ENCODE data around the gene MCCC1. TPM values are rescaled to one million over a fixed set of nuclear protein-coding genes. Genes with fewer than 3 reads are reported as not detected.

The MCCC1 gene
- total RNA-seq, 1 donor from 2014 or later: 47.7 TPM

GRCh38 chr3:182970811-182971418 lies 128.4 kb downstream of the MCCC1 start:
- no peak for DNase-seq
- Histone ChIP-seq H3K4me1 (peaks cover 33% of the 10 kb centered on the region), H3K4me3 (no peak overlapping the region), H3K27ac (replicated peaks) (no peak overlapping the region), H3K36me3 (no peaks in the 10 kb centered on the region), H3K9me3 (replicated peaks) (no peaks in the 10 kb centered on the region), H3K27me3 (ENCODE audit: low read depth) (no peaks in the 10 kb centered on the region)
- intact Hi-C loops (cut with micrococcal nuclease): no loop called here
- TF ChIP-seq CTCF (IDR thresholded peaks at IDR 0.05; ENCODE audit: borderline replicate concordance): no peak

GRCh38 chr3:182969853-182970252 lies 129.4 kb downstream of the MCCC1 start:
- Histone ChIP-seq H3K4me3 (no peak overlapping the region), H3K4me1 (peaks cover 34% of the 10 kb centered on the region), H3K9me3 (replicated peaks) (no peaks in the 10 kb centered on the region), H3K27ac (replicated peaks) (no peak overlapping the region), H3K36me3 (no peaks in the 10 kb centered on the region), H3K27me3 (ENCODE audit: low read depth) (no peaks in the 10 kb centered on the region)
- no peak for DNase-seq
- TF ChIP-seq CTCF (IDR thresholded peaks at IDR 0.05; ENCODE audit: borderline replicate concordance): no peak
- intact Hi-C loops (cut with micrococcal nuclease): no loop called here

GRCh38 chr3:182969277-182969676 lies 130.0 kb downstream of the MCCC1 start:
- no peak overlapping the region for H3K4me3 ChIP-seq
- DNase-seq: no peak
- no peak overlapping the region for H3K27ac ChIP-seq (replicated peaks)
- no peaks in the 10 kb centered on the region for H3K9me3 ChIP-seq (replicated peaks)
- TF ChIP-seq CTCF (IDR thresholded peaks at IDR 0.05; ENCODE audit: borderline replicate concordance): no peak
- intact Hi-C loops (cut with micrococcal nuclease): no loop called here
- H3K36me3 ChIP-seq: no peaks in the 10 kb centered on the region
- no peaks in the 10 kb centered on the region for H3K27me3 ChIP-seq (ENCODE audit: low read depth)
- H3K4me1 ChIP-seq: peaks cover 34% of the 10 kb centered on the region

GRCh38 chr3:182967218-182968204 lies 131.8 kb downstream of the MCCC1 start:
- Histone ChIP-seq H3K4me3 (no peak overlapping the region), H3K9me3 (replicated peaks) (no peaks in the 10 kb centered on the region), H3K4me1 (peaks cover 38% of the 10 kb centered on the region), H3K27ac (replicated peaks) (no peak overlapping the region), H3K27me3 (ENCODE audit: low read depth) (no peaks in the 10 kb centered on the region), H3K36me3 (peaks cover 4% of the 10 kb centered on the region)
- intact Hi-C loops (cut with micrococcal nuclease): no loop called here
- DNase-seq: no peak
- TF ChIP-seq CTCF (IDR thresholded peaks at IDR 0.05; ENCODE audit: borderline replicate concordance): no peak

GRCh38 chr3:182965861-182966366 lies 133.4 kb downstream of the MCCC1 start:
- Histone ChIP-seq H3K36me3 (peaks cover 9% of the 10 kb centered on the region), H3K27ac (replicated peaks) (no peak overlapping the region), H3K4me3 (no peak overlapping the region), H3K4me1 (peaks cover 48% of the 10 kb centered on the region), H3K9me3 (replicated peaks) (no peaks in the 10 kb centered on the region), H3K27me3 (ENCODE audit: low read depth) (no peaks in the 10 kb centered on the region)
- intact Hi-C loops (cut with micrococcal nuclease): no loop called here
- DNase-seq: no peak
- TF ChIP-seq CTCF (IDR thresholded peaks at IDR 0.05; ENCODE audit: borderline replicate concordance): no peak

Other genes starting within 250 kb of the MCCC1 start
- 31.7 TPM for gene DCUN1D1, start 119.0 kb downstream of the MCCC1 start, total RNA-seq
- not detected for gene LAMP3, start 63.2 kb upstream of the MCCC1 start, total RNA-seq
- gene B3GNT5, start 153.8 kb upstream of the MCCC1 start, total RNA-seq: 2.1 TPM